HL-60 (cell line): Measurements from ENCODE around the gene RTF2.

Experiments
- GABPA ChIP-seq: IDR thresholded peaks from 2 replicates; pipeline ENCODE4 v1.6.1; 2012; ENCODE audit warnings: low read depth
- POLR2AphosphoS5 ChIP-seq: IDR thresholded peaks from 2 replicates; pipeline ENCODE4 v1.6.1; 2012; ENCODE audit warnings: low read depth
- SPI1 ChIP-seq: IDR thresholded peaks from 2 replicates; pipeline ENCODE4 v1.6.1; 2012; ENCODE audit warnings: low read depth, mild to moderate bottlenecking, borderline replicate concordance
- TF ChIP-seq, protein P1 (sequence below): IDR thresholded peaks from one replicate; pipeline ENCODE4 v1.5.1; 2011; ENCODE audit warnings: low read length, control low read depth, inconsistent platforms; ENCODE audit not compliant: insufficient read depth
- TF ChIP-seq, protein P2 (sequence below): IDR thresholded peaks from 2 replicates; pipeline ENCODE4 v1.6.1; 2012; ENCODE audit warnings: low read depth; ENCODE audit not compliant: insufficient replicate concordance

DNA sequence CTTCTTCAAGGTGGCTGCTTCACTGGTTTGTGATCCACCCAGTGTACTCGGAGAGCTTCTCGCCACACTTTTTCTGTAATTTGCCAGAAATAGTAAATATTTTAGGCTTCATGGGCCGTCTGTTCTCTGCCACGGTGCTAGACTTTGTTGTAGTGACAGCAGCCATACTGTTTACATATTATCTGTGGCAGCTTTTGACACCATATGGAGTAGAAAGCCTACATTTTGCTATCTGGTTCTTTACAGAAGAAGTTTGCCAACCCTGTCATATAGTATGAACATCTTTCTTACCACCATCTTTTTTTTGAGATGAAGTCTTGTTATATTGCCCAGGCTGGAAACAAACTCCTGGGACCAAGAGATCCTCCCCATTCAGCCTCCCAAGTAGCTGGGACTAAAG lies 97.1 kb downstream of the RTF2 start:
- TF ChIP-seq POLR2AphosphoS5: no peak
- TF ChIP-seq, protein P1, sequence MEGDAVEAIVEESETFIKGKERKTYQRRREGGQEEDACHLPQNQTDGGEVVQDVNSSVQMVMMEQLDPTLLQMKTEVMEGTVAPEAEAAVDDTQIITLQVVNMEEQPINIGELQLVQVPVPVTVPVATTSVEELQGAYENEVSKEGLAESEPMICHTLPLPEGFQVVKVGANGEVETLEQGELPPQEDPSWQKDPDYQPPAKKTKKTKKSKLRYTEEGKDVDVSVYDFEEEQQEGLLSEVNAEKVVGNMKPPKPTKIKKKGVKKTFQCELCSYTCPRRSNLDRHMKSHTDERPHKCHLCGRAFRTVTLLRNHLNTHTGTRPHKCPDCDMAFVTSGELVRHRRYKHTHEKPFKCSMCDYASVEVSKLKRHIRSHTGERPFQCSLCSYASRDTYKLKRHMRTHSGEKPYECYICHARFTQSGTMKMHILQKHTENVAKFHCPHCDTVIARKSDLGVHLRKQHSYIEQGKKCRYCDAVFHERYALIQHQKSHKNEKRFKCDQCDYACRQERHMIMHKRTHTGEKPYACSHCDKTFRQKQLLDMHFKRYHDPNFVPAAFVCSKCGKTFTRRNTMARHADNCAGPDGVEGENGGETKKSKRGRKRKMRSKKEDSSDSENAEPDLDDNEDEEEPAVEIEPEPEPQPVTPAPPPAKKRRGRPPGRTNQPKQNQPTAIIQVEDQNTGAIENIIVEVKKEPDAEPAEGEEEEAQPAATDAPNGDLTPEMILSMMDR: no peak
- TF ChIP-seq, protein P2, sequence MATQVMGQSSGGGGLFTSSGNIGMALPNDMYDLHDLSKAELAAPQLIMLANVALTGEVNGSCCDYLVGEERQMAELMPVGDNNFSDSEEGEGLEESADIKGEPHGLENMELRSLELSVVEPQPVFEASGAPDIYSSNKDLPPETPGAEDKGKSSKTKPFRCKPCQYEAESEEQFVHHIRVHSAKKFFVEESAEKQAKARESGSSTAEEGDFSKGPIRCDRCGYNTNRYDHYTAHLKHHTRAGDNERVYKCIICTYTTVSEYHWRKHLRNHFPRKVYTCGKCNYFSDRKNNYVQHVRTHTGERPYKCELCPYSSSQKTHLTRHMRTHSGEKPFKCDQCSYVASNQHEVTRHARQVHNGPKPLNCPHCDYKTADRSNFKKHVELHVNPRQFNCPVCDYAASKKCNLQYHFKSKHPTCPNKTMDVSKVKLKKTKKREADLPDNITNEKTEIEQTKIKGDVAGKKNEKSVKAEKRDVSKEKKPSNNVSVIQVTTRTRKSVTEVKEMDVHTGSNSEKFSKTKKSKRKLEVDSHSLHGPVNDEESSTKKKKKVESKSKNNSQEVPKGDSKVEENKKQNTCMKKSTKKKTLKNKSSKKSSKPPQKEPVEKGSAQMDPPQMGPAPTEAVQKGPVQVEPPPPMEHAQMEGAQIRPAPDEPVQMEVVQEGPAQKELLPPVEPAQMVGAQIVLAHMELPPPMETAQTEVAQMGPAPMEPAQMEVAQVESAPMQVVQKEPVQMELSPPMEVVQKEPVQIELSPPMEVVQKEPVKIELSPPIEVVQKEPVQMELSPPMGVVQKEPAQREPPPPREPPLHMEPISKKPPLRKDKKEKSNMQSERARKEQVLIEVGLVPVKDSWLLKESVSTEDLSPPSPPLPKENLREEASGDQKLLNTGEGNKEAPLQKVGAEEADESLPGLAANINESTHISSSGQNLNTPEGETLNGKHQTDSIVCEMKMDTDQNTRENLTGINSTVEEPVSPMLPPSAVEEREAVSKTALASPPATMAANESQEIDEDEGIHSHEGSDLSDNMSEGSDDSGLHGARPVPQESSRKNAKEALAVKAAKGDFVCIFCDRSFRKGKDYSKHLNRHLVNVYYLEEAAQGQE: no peak
- TF ChIP-seq GABPA: no peak
- TF ChIP-seq SPI1: no peak
